IPS DF 19.7 (cell line): ENCODE results near the gene PEA15.

Source experiments
- DNase-seq: peaks from one replicate; pipeline ENCODE4 v3.0.0-alpha.2; 2013; ENCODE audit warnings: low read depth, low spot score

Gene PEA15

GRCh38 chr1:160208557-160209320, 3.6 kb downstream of the PEA15 start:
- DNase-seq, result no peak

GRCh38 chr1:160209321-160210046, 4.3 kb downstream of the PEA15 start:
- DNase-seq, result no peak

- DNase-seq, result no peak
Observed at GRCh38 chr1:160210561-160210960, 5.4 kb downstream of the PEA15 start.

- no peak for DNase-seq
Observed at GRCh38 chr1:160211046-160211790, 6.0 kb downstream of the PEA15 start.

GRCh38 chr1:160214481-160215140, 9.4 kb downstream of the PEA15 start:
- no peak for DNase-seq

- no peak for DNase-seq
Observed at GRCh38 chr1:160216301-160216700, 11.1 kb downstream of the PEA15 start.

GRCh38 chr1:160217481-160218051, 12.4 kb downstream of the PEA15 start:
- DNase-seq, result no peak

- no peak for DNase-seq
Observed at GRCh38 chr1:160219062-160219929, 14.1 kb downstream of the PEA15 start.

GRCh38 chr1:160220301-160220700, 15.1 kb downstream of the PEA15 start:
- no peak for DNase-seq

- DNase-seq, result no peak
Observed at GRCh38 chr1:160221089-160221488, 15.9 kb downstream of the PEA15 start.

- DNase-seq, result no peak
Observed at GRCh38 chr1:160222546-160222945, 17.4 kb downstream of the PEA15 start.

GRCh38 chr1:160224606-160225005, 19.4 kb downstream of the PEA15 start:
- DNase-seq, result no peak

GRCh38 chr1:160225345-160225744, 20.2 kb downstream of the PEA15 start:
- DNase-seq, result no peak

GRCh38 chr1:160226623-160227022, 21.4 kb downstream of the PEA15 start:
- no peak for DNase-seq

GRCh38 chr1:160227034-160227433, 21.9 kb downstream of the PEA15 start:
- no peak for DNase-seq

GRCh38 chr1:160227561-160227960, 22.4 kb downstream of the PEA15 start:
- DNase-seq, result no peak

- no peak for DNase-seq
Observed at GRCh38 chr1:160228431-160228830, 23.2 kb downstream of the PEA15 start.

GRCh38 chr1:160232911-160233310, 27.7 kb downstream of the PEA15 start:
- DNase-seq, result no peak

GRCh38 chr1:160236806-160237205, 31.6 kb downstream of the PEA15 start:
- no peak for DNase-seq

GRCh38 chr1:160237558-160237957, 32.4 kb downstream of the PEA15 start:
- DNase-seq, result no peak

- DNase-seq, result no peak
Observed at GRCh38 chr1:160238408-160238807, 33.2 kb downstream of the PEA15 start.
